Liver (tissue), 9 donors: ENCODE data around the gene AK5. TPM values are rescaled to one million over a fixed set of nuclear protein-coding genes. Genes with fewer than 3 reads are reported as not detected.

Experiments
- DNase-seq: peaks from one replicate; pipeline ENCODE4 v3.0.0-alpha.2; 2017; ENCODE audit warnings: low spot score
- H3K27ac ChIP-seq, 2 donors: one replicate each; pipeline ENCODE4 v1.7.0; 2013; ENCODE audit warnings: inconsistent platforms in 2 of 2, low read length in 2 of 2, control low read depth in 1 of 2, low read depth in 1 of 2, mild to moderate bottlenecking in 1 of 2
- H3K27me3 ChIP-seq, 4 donors: one replicate each; pipeline versions ENCODE4 v1.6.1 to v1.7.0; 2013; ENCODE audit warnings: low read length in 3 of 4, inconsistent platforms in 1 of 4, mild to moderate bottlenecking in 1 of 4, moderate library complexity in 1 of 4; ENCODE audit not compliant: control insufficient read depth in 4 of 4, insufficient read depth in 4 of 4
- H3K36me3 ChIP-seq, 4 donors: one replicate each; pipeline versions ENCODE4 v1.6.1 to v1.7.0; 2013; ENCODE audit warnings: low read length in 3 of 4, mild to moderate bottlenecking in 3 of 4, low read depth in 1 of 4, moderate library complexity in 1 of 4; ENCODE audit not compliant: control insufficient read depth in 4 of 4, insufficient read depth in 3 of 4
- H3K4me1 ChIP-seq, 4 donors: one replicate each; pipeline versions ENCODE4 v1.6.1 to v1.7.0; 2013; ENCODE audit warnings: low read length in 3 of 4, mild to moderate bottlenecking in 3 of 4, moderate library complexity in 1 of 4; ENCODE audit not compliant: control insufficient read depth in 4 of 4, insufficient read depth in 4 of 4
- H3K4me3 ChIP-seq, 3 donors: one replicate each; pipeline versions ENCODE4 v1.6.1 to v1.7.0; 2013; ENCODE audit warnings: low read length in 3 of 3, control low read depth in 1 of 3, low read depth in 1 of 3, mild to moderate bottlenecking in 1 of 3
- H3K9ac ChIP-seq, 2 donors: one replicate each; pipeline ENCODE4 v1.7.0; 2013; ENCODE audit warnings: low read length in 2 of 2, mild to moderate bottlenecking in 2 of 2, moderate library complexity in 2 of 2, control low read depth in 1 of 2, low read depth in 1 of 2
- H3K9me3 ChIP-seq, 4 donors: one replicate each; pipeline versions ENCODE4 v1.6.1 to v1.7.0; 2013; ENCODE audit warnings: low read length in 3 of 4; ENCODE audit not compliant: control insufficient read depth in 4 of 4
- ATF3 ChIP-seq: IDR thresholded peaks from 2 replicates; pipeline ENCODE4 v1.6.1; 2016; ENCODE audit warnings: antibody characterized with exemption
- EGR1 ChIP-seq, 2 donors: IDR thresholded peaks; 2 replicates each; pipeline ENCODE4 v1.6.1; 2016 to 2018; ENCODE audit warnings: antibody characterized with exemption in 2 of 2, low read depth in 2 of 2
- FOXA1 ChIP-seq: IDR thresholded peaks from 2 replicates; pipeline ENCODE4 v1.6.1; 2016; ENCODE audit warnings: antibody characterized with exemption
- FOXA2 ChIP-seq: IDR thresholded peaks from 2 replicates; pipeline ENCODE4 v1.6.1; 2016; ENCODE audit warnings: antibody characterized with exemption
- GABPA ChIP-seq, 2 donors: IDR thresholded peaks in 1 of 2; conservative IDR thresholded peaks in 1 of 2; 2 replicates each; pipeline ENCODE4 v1.6.1; 2016; ENCODE audit warnings: antibody characterized with exemption in 2 of 2, mild to moderate bottlenecking in 1 of 2, moderate library complexity in 1 of 2
- HNF4A ChIP-seq, 2 donors: conservative IDR thresholded peaks; 2 replicates each; pipeline ENCODE4 v1.6.1; 2016; ENCODE audit warnings: antibody characterized with exemption in 2 of 2, mild to moderate bottlenecking in 2 of 2
- HNF4G ChIP-seq: IDR thresholded peaks from 2 replicates; pipeline ENCODE4 v1.6.1; 2016; ENCODE audit warnings: antibody characterized with exemption
- JUND ChIP-seq, 2 donors: IDR thresholded peaks; 2 replicates each; pipeline ENCODE4 v1.6.1; 2016; ENCODE audit warnings: antibody characterized with exemption in 2 of 2
- MAX ChIP-seq: IDR thresholded peaks from 2 replicates; pipeline ENCODE4 v1.6.1; 2016; ENCODE audit warnings: antibody characterized with exemption
- NR2F2 ChIP-seq: IDR thresholded peaks from 2 replicates; pipeline ENCODE4 v1.6.1; 2016; ENCODE audit warnings: antibody characterized with exemption
- RAD21 ChIP-seq, 2 donors: IDR thresholded peaks; 2 replicates each; pipeline ENCODE4 v1.6.1; 2016; ENCODE audit warnings: antibody characterized with exemption in 2 of 2, mild to moderate bottlenecking in 2 of 2
- REST ChIP-seq: IDR thresholded peaks from 2 replicates; pipeline ENCODE4 v1.6.1; 2016; ENCODE audit warnings: antibody characterized with exemption, mild to moderate bottlenecking
- RXRA ChIP-seq, 2 donors: IDR thresholded peaks; 2 replicates each; pipeline ENCODE4 v1.6.1; 2017 to 2018; ENCODE audit warnings: antibody characterized with exemption in 2 of 2, mild to moderate bottlenecking in 1 of 2
- SP1 ChIP-seq: IDR thresholded peaks from 2 replicates; pipeline ENCODE4 v1.6.1; 2018; ENCODE audit warnings: antibody characterized with exemption, mild to moderate bottlenecking
- TAF1 ChIP-seq: conservative IDR thresholded peaks from 2 replicates; pipeline ENCODE4 v1.6.1; 2016; ENCODE audit warnings: antibody characterized with exemption, mild to moderate bottlenecking
- YY1 ChIP-seq: IDR thresholded peaks from 2 replicates; pipeline ENCODE4 v1.6.1; 2016; ENCODE audit warnings: antibody characterized with exemption, mild to moderate bottlenecking
- ZBTB33 ChIP-seq: IDR thresholded peaks from 2 replicates; pipeline ENCODE4 v1.6.1; 2016; ENCODE audit warnings: antibody characterized with exemption
- polyA plus RNA-seq, 2 donors: library from polyadenylated mRNA; stranded (reverse) in 1 of 2; unstranded in 1 of 2; fragments of 200-250 nt in 1 of 2; fragments of >200 nt in 1 of 2; fragmentation: Nextera tagmentation in 1 of 2; extraction: Ambion mirVana in 1 of 2; gene quantifications; one replicate each; pipeline versions ENCODE4 v1.2.1 to v1.2.3, GENCODE V29; 2013 to 2015
- total RNA-seq, 2 donors: library from RNA; depleted of rRNA; stranded (reverse); fragments of >200 nt; gene quantifications; one replicate each; pipeline ENCODE4 v1.2.3, GENCODE V29; 2014
- TF ChIP-seq, protein P1 (sequence below): fragments of 150-350 bp; IDR thresholded peaks from 2 replicates; pipeline ENCODE4 v1.5.1; 2017; ENCODE audit warnings: improper control_type of control experiment, low read depth, low read length; ENCODE audit not compliant: missing input control
- donor health status: healthy.
- donor health status: healthy.
- donor health status: healthy.
- donor health status: healthy.
- donor health status: healthy.

The AK5 gene
- total and polyA plus RNA-seq, 4 donors: 0.12 to 0.33 (median 0.23) TPM

DNA sequence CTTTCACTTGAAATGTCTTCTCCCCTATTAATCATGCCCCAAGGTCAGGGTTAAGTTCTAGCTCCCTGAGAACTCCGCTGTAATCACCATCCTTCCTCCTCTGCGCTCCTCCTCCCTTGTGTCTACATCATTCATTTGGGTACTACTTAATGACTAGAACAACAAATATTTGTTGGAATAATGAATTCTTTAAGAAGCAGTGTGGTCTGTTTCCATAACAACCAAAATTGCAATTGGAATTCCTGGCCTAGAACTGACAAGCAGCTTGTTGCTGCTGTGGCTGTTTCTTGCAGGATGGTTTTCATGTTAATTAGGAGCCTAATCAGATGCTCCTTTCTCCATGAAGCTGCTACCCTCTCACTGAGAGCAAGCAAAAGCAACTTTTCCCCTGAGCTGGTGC is 208.1 kb downstream of the AK5 start (continued):
- TF ChIP-seq, protein P1, sequence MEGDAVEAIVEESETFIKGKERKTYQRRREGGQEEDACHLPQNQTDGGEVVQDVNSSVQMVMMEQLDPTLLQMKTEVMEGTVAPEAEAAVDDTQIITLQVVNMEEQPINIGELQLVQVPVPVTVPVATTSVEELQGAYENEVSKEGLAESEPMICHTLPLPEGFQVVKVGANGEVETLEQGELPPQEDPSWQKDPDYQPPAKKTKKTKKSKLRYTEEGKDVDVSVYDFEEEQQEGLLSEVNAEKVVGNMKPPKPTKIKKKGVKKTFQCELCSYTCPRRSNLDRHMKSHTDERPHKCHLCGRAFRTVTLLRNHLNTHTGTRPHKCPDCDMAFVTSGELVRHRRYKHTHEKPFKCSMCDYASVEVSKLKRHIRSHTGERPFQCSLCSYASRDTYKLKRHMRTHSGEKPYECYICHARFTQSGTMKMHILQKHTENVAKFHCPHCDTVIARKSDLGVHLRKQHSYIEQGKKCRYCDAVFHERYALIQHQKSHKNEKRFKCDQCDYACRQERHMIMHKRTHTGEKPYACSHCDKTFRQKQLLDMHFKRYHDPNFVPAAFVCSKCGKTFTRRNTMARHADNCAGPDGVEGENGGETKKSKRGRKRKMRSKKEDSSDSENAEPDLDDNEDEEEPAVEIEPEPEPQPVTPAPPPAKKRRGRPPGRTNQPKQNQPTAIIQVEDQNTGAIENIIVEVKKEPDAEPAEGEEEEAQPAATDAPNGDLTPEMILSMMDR: no peak
- TF ChIP-seq FOXA2: no peak
- TF ChIP-seq HNF4G: no peak
- no peak for TF ChIP-seq EGR1 (IDR thresholded peaks at IDR 0.05; ENCODE audit: low read depth in 2 of 2)
- TF ChIP-seq TAF1: no peak
- TF ChIP-seq YY1: no peak
- no peak for TF ChIP-seq MAX
- no peak for TF ChIP-seq SP1
- no peak for TF ChIP-seq JUND (IDR thresholded peaks at IDR 0.05)
- TF ChIP-seq RAD21 (IDR thresholded peaks at IDR 0.05): no peak
- no peak for TF ChIP-seq HNF4A (conservative IDR thresholded peaks at IDR 0.05)
- no peak for TF ChIP-seq NR2F2
- no peak for TF ChIP-seq FOXA1

DNA sequence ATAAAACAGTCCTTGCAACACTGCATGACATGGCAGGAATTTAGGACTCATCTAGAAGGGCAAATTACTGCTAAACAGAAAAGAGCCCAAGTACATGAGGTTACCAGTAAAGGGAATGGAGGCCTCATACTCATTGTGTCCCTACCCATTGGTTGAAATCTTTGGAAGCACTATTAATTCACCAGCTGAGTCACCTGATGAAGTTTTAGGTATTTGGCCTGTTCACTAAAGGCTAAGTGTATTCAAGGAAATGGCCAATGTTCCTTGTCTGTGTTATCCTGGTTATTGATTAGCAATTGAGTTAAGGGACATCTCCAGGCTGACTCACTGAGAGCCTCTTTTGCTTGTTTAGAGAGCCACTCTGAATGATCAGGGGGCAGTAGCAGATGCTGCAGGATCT is 212.2 kb downstream of the AK5 start:
- H3K9me3 ChIP-seq: no peaks in the 10 kb centered on the region
- no peak overlapping the region for H3K27ac ChIP-seq
- H3K36me3 ChIP-seq: no peaks in the 10 kb centered on the region
- H3K4me3 ChIP-seq: no peak overlapping the region
- no peaks in the 10 kb centered on the region for H3K27me3 ChIP-seq
- TF ChIP-seq ATF3 (no peak), YY1 (no peak), NR2F2 (no peak), JUND (IDR thresholded peaks at IDR 0.05) (no peak)
- no peak for DNase-seq
- no peaks in the 10 kb centered on the region for H3K4me1 ChIP-seq
- H3K9ac ChIP-seq: no peak overlapping the region

GRCh38 chr1:77498918-77499317 is 217.1 kb downstream of the AK5 start:
- no peaks in the 10 kb centered on the region for H3K4me1 ChIP-seq
- no peaks in the 10 kb centered on the region for H3K9me3 ChIP-seq
- H3K9ac ChIP-seq: no peak overlapping the region
- peaks cover 0 to 5% (median 0%) of the 10 kb centered on the region in 4 donors for H3K27me3 ChIP-seq
- no peak overlapping the region for H3K27ac ChIP-seq
- no peak overlapping the region for H3K4me3 ChIP-seq
- TF ChIP-seq NR2F2 (no peak), TAF1 (no peak), RAD21 (IDR thresholded peaks at IDR 0.05) (no peak), FOXA1 (no peak), JUND (IDR thresholded peaks at IDR 0.05) (no peak), YY1 (no peak), HNF4A (conservative IDR thresholded peaks at IDR 0.05) (no peak), SP1 (no peak), EGR1 (IDR thresholded peaks at IDR 0.05; ENCODE audit: low read depth in 2 of 2) (no peak), MAX (no peak), ZBTB33 (no peak), GABPA (IDR thresholded peaks at IDR 0.05 in 1 of 2, conservative IDR thresholded peaks at IDR 0.05 in 1 of 2) (no peak), FOXA2 (no peak), RXRA (IDR thresholded peaks at IDR 0.05) (no peak), HNF4G (no peak), REST (no peak)
- TF ChIP-seq, protein P1: no peak
- no peaks in the 10 kb centered on the region for H3K36me3 ChIP-seq
- no peak for DNase-seq
